Middle frontal gyrus (tissue), 1 donor: Measurements from ENCODE around the gene XRCC5.
"Not testable (repeated sequence)": the region's sequence is repeated elsewhere in the genome, so short reads cannot be mapped to it uniquely, and the experiment has no call there.

Experiments
- DNase-seq: peaks from one replicate; pipeline ENCODE4 v3.0.0-alpha.2; 2015; ENCODE audit warnings: low spot score; ENCODE audit errors: extremely low spot score

XRCC5 gene

DNA sequence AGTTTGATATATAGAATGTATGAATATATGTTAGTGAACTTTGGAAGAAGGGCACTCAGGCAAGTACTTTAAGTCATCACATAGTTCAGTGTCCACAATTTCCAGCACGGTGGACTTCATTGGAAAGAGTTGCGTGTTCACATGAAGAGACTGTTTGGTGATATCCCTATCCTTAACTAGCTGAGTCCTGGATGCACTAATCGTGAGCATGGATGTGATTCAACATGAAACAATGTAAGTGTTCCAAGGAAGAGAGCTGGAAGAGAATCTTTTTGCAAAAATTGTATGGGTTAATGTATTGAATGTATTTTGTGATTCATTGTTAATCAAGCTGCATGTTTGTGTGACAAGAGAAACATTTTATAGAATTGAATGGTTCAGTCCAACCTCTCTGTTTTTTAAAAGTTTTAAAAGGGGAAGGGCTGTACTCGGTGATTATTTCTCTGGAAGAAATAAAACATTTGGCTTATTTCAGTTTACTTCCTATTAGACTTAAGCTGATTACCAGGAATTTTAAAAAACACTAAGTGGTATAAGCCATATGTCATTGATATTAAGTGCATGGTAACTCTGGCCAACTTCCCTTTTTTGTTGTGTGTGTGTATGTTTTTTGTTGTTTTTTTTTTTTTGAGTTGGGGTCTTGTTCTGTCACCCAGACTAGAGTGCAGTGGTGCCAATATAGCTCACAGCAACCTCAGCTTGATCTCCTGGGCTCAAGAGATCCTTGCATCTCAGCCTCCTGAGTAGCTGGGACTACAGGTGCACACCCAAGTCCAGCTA is 8.6 kb downstream of the XRCC5 start:
- DNase-seq = no peak

DNA sequence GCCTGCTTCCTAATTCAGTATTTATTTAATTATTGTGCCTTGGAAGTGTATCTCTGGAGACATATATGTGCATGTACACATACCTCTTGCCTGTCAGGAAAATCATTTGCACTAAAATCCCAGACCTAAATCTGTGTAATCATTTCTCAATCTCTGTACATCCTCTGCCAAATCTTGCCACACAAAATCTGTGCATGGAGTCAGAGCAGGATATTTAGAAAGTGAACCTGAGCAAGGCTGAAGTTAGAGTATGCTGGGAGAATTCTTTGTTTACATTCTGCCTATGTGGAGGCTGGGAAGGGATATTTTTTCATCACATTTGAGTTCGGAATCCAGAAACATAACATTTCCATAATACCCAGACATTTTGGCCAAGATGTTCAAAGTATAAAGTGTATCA is 9.3 kb downstream of the XRCC5 start:
- DNase-seq = no peak

DNA sequence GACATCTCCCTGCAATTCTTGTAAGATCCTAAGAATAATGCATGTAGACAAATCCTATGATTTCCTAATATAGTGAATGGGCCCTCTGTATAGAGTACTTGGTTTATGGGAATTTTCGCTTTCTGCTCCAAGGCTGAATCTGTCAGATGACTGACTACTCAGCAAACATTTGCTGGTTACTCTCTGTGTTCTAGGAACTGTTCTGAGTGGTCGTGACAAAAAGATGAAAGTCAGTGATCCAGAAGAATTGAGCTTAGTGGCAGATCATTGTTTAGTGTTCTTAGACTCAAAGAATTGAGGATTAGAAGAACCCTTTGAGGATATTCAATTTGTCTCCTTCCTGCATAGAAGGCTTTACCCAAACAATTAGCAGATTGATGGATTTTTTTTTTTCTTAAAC is 10.0 kb downstream of the XRCC5 start:
- no peak for DNase-seq

DNA sequence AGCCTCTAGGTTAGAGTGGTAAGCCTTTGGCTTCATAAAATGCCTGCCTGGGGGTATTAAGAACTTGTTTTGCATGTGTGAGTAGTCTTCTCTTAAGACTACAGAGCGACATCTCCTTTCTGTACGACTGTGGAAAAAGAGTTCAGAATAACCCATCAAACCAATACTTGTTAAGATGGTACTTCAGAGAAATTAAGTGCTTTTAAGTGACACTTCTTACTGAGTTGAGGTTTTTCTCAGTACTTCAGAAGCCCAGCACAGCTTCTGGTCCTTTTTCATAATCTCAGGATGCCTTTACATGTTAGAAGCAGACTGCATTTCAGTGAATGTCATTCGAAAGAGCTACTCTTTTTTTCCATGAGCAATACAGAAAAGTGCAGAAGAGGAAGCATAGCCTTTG is 10.8 kb downstream of the XRCC5 start:
- DNase-seq = no peak

DNA sequence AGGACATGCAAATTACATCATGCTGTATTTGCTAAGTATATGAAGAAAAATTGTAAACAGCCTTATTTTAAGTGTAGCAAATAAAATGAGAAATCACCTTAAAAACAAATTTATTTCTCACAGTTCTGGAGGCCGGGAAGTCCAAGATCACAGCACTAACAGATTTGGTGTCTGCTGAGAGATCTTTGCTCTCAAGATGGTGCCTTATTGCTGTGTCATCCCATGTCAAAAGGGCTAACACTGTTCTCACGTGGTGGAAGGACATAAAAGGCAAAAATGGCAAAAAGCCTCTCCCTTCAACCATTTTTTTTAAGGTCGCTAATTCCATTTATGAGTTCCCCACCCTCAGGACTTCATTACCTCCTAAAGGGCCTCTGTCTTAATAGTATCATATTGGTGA is 12.1 kb downstream of the XRCC5 start:
- DNase-seq = no peak

GRCh38 chr2:216126943-216127342 is 17.8 kb downstream of the XRCC5 start:
- DNase-seq = no peak

DNA sequence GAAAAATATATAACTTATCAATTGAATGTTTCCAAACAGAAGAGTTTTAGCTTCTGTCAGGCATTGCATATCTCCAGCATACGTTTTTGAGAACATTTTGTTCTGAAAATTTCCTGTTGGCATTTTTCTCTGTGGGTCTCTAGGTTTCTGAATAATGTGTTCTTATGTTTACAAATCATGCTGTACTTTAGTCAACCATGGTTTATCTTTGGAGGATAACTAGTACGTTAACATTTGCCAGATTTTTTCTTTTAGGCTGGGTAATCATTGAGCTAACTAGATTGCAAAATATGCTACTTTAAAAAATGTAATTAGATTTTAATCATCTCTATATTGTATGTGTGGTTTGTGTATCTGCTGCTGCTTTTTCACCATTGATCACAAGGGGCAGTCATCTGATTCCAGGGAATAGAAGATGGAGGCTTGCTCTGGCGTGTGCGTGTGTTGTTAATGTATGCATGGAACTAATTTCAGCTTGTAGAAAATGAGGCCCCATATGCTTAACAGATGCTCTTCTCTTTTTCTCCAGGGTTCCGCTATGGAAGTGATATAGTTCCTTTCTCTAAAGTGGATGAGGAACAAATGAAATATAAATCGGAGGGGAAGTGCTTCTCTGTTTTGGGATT is 21.3 kb downstream of the XRCC5 start:
- no peak for DNase-seq

GRCh38 chr2:216131175-216131926 is 22.2 kb downstream of the XRCC5 start:
- DNase-seq = no peak

- DNase-seq = no peak
These were observed 23.4 kb downstream of the XRCC5 start for GRCh38 chr2:216132585-216132984.

DNA sequence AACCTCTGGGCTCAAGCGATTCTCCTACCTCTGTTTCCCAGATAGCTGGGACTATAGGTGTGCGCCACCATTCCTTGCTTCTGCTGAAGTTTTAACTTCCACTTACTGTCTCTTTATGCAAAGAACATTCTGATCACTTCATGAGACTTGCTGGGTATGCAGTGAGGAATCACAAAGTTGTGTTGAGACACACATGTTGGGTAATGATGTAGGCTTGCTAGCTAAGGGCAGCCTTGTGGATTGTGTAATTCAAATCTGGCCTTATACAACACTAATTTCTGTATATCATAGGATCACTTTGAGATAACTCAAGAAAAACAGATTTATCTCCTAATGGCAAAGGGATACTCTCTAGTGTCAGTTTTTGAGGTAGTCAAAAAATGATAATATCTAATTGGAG is 24.2 kb downstream of the XRCC5 start:
- DNase-seq = no peak

DNA sequence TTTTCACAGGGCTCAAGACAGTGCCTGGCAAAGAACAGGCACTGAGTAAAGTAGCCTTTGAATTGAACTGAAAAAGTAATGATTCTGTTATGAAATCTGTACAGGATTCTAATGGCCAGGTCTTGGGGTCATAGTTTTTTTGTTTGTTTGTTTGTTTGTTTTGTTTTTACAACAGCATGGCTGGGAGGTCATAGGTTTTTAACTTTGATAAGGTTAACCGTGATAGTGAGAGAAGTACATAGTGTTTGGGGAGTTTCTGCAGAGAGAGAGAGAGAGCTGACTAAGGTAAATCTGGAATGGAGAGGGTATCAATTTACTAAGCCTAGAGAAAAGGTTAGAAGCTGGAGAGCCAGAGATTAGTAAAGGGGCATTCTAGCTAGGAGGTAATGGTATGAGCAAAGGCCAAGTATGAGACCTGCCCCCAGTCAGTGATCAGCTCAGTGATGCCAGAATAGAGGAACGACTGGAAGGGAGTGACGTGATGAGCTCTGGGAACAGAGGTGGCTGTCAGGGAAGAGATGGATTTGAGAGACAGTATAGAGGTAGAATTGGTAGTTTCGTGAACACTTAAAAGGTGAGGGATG is 25.9 kb downstream of the XRCC5 start:
- no peak for DNase-seq

- DNase-seq = no peak
These were observed 30.7 kb downstream of the XRCC5 start for GRCh38 chr2:216139884-216140283.

- not testable (repeated sequence) for DNase-seq
These were observed 32.4 kb downstream of the XRCC5 start for GRCh38 chr2:216141516-216141915.

DNA sequence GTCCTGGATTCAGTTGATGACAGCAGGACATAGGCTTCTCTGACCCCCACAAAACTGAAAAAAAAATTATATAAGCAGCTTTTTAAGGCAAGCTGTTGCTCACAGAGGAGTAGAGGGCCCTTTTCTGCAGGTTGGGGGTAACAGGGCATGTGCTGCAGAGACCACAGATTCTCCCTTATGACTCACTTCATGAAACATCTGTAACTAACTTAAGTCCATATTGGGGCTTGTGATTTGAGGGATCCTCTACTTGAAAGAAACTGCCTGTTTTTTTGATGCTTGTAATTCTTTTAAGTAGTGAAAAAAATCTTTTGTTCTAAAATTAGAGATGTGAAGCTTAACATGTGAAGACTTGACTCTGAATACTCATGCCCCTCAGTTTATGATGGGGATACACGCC is 33.4 kb downstream of the XRCC5 start:
- DNase-seq = no peak

- DNase-seq = no peak
These were observed 35.2 kb downstream of the XRCC5 start for GRCh38 chr2:216144372-216144771.

DNA sequence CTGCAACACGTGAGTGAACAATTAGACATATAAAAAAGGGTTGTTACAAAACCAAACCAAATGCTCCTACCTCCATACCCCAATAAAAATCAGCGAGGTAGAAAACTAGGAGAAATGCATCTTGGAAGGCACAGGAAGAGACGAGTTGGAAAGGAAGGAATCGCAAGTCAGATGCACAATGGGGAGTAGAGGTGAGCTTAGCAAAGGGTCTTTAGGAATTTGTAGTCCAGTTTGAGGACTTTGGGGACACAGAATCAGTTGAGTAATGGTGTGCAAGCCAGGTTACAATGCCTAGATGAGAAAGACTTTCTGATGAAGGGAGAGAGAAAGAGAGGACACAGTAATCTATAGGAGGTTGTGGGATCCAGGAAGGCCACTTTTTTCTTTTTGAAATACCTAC is 35.7 kb downstream of the XRCC5 start:
- no peak for DNase-seq

GRCh38 chr2:216146573-216146972 is 37.4 kb downstream of the XRCC5 start:
- DNase-seq = no peak

DNA sequence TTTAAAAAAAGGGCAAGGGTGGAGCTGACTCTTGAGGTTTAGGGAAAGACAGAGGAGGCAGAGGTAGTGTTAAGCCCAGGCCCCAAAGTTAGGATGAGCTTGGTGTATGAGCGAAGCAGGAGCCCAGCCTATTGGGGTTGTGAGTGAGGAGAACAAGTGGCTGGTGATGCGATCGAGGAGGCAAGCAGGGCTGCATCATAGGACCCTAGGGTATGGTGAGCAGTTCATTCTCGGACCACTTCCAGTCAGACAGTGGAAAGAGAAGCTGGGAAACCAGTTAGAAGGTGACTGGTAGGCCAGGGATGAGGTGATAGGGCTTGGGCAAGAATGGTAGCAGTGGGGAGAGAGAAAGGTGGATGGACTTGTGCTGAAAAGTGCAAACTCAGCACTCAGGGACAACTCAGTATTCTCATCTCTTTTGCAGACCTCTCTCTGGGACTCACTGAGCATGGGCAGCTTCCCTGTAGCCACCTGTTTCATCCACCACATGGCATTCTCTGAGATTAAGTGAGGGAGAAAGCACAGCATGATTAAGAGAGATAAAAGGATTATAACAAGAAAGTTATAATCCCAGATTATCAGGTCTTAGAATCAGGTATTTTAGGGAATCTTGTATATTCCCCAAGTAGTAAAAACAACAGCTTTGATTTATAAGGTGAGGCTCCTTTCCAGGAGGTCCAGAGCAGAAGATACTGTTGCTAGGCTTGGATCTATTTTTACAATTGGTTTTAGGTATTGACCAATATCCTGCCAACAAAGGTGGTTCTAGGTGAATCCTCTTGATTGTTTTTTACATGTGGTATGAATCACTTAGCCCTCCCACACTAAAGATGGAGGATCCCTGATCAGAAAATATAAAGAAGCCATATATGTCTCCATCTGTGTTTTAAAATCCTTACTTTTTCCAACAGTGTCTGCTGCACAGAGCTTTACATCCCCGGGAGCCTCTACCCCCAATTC is 38.3 kb downstream of the XRCC5 start:
- DNase-seq = no peak

GRCh38 chr2:216148983-216149382 is 39.8 kb downstream of the XRCC5 start:
- DNase-seq = no peak

- no peak for DNase-seq
These were observed 40.6 kb downstream of the XRCC5 start for GRCh38 chr2:216149741-216150140.
